ENCODE data around the gene SUSD3.

The SUSD3 gene

DNA sequence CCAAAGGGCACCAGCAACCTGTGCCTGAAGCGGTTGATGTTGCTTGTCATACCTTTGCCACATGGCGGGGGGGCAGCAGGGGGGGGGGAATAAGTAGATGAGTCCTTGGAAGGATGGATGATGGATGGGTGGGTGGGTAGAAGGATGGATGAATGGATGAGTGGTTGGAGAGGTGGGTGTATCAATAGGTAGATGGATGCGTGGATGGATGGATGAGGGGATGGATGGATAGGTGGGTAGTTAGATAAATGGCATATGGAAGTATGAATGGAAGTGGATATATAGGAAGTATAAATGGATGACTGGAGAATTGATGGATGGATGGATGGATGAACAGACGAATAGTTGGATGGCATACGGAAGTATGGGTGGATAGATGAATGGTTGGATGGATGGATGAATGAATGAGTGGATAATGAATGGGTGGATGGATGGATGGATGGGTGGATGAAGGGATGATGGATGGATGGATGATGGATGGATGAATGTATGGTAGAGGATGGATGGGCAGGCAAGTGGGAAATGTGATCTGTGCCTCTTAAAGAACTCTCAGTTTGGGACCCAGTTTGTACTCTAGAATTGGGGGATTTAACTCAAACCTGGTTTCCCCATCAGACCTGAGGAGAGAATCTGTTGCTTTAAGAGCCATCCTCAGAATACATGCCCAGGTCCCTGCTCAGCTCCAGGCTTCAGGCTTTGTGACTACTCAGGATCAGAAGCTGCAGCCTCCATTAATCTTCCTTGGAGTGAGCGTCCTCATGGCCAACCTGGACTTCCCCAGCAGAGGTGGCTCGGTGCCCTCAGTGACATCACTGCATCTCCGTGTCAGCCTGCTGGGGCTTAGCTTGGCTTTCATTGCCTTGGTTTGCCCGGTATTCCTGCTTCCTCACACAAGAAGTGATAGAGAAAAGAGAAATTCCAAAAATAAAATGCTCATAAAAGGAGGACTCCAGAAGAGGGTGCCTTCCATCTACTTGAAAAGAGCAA is 27.6 kb upstream of the SUSD3 start:
- DNase-seq, result no peak

DNA sequence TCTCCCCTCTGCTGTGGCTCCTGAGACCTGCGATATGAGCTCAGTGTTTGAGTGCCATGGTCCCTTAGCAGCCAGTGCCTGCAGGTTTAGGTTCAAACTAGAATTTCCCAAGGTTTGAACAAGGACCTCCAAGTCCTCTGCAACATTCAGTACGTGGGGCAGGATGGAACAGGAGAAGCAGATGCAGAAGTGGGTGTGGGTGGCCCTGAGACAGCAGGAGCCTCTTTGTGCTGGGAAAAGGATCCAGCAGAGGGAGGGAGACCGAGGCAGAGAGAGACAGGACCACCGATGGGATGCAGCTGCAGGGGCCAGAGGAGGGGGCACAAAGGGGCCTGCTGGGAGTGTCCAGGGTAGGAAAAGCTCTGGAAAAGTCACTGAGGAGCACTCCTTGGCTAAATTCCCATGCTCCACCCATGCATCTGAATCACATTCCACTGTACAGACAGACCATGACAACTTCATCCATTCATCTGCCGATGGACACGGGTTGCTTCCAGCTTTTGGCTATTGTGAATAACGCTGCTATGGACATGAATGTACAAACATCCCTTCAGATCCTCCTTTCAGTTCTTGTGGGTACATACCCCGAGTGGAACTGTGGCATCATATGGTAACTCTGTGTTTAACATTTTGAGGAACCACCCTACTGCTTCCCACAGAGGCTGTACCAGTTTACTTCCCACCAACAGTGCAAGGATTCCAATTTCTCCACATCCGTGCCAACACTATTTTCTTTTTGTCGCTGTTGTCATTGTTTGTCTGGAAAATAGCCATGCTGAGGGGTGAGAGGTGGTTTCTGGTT is 26.7 kb upstream of the SUSD3 start:
- no peak for DNase-seq

DNA sequence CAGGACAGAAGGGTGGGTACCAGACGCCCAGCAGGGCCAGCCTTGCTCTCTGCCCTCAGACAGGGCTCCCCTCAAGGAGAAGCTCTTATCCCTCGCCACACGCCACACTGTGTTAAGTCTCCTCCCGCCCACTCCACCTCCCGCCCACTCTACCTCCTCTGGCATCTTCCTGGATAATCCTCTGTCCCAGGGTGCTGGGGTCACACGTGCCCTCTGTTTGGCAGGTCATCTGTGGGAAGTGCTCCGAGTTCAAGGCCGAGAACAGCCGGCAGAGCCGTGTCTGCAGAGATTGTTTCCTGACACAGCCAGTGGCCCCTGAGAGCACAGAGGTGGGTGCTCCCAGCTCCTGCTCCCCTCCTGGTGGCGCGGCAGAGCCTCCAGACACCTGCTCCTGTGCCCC is 26.0 kb upstream of the SUSD3 start:
- DNase-seq, result no peak

DNA sequence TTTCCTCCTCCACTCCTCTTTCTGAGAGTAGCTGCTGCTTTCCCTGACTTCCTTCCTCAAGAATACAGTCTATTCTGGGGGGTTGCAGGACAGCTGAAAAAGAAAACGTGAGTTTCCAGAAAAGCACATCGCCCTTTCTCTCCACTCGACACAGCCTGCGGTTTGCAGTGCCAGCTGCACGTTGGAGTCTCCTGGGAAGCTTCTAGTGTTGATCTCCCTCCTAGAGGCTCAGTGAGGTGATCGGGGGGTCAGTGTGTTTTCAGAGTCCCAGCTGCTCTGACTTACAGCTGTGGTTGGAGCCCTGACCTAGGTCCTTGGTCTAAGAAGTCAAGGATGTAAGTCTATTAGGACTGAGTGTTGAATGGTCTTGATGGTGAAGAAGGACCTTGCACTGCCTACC is 25.0 kb upstream of the SUSD3 start:
- no peak for DNase-seq

DNA sequence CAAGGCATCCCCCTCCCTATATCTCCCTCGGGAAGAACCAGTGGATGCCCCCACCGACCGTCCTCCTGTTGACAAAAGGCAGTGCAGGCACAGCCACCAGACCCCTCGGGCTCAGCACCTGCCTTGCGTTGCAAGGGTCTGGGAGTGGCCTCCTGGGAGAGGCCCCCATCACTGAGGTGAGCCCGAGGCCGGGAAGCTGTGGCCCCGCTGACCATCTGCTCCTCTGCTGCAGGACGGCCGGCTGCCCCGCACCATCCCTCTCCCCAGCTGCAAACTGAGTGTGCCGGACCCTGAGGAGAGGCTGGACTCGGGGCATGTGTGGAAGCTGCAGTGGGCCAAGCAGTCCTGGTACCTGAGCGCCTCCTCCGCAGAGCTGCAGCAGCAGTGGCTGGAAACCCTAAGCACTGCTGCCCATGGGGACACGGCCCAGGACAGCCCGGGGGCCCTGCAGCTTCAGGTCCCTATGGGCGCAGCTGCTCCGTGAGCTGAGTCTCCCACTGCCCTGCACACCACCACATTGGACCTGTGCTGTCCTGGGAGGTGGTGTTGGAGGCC is 23.3 kb upstream of the SUSD3 start:
- DNase-seq, result no peak

DNA sequence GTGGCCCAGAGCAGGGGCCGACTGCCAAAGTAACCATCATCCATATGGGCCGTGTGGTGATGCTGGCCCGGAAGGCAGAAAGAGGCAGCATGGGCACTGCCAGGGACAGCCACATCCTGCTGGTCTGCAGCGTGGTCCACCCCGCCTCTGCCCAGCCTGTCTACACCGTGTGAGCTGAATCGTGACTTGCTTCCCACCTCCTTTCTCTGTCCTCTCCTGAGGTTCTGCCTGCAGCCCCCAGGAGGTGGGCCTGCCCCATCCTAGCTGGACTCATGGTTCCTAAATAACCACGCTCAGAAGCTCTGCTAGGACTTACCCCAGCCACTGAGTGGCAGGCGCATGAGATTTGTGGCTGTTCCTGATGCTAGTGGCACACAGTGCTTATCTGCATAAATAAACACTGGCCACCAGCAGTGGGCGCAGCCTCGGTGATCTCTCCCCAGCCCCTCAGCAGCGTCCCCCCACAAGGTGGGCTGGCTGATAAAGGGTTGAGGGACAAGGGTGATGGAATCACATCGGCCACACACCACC is 22.6 kb upstream of the SUSD3 start:
- no peak for DNase-seq

DNA sequence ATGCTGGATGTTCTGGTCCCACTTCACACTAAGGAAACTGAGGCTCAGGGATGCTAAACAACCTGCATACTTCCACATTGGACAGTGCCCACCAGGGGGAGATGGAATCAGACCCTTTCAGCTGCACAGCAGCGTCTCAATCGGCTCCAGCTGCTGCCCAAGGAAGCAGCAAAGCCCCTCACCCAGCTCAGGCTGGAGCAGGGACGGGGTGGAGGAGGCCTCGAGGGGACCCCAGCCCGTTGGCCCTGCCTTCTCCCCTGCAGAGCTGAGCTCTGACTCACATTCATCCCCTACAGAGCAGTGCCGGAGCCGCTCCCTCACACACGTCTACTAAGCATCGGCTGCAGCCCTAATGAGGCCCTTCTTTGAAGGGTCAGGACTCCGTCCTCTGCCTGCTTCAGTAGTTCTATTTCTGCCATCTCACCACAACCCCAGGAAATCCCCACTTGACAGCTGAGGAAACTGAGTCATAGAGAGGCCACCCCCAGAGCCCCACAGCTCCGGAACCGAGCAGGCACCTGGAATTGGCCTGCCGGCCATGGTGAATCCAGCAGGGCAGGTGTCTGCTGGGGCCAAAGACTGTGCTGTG is 21.5 kb upstream of the SUSD3 start:
- DNase-seq, result no peak

DNA sequence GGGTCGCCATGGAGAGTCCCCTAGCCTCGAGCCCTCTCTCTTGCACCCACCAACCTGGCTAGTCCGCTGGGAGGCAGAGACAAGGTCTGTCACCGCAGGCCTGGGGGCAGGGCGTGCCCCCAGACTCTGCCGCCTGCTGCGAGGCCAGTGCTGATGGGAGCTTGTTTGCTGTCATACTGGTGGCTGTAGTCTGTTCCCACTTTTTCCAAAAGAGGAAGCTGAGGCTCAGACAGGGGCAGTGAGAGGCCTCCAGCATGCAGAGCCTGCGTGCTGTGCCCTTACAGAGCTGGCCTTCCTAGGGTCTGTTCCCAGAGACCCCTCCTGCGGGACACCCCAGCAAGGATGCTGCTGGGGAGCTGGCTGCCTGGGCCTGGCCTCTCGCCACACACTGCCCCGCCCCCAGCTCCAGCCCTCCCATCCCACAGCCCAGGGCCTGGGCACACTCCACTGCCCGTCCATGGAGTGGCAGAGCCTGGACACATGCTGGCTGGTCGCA is 21.0 kb upstream of the SUSD3 start:
- DNase-seq, result no peak

DNA sequence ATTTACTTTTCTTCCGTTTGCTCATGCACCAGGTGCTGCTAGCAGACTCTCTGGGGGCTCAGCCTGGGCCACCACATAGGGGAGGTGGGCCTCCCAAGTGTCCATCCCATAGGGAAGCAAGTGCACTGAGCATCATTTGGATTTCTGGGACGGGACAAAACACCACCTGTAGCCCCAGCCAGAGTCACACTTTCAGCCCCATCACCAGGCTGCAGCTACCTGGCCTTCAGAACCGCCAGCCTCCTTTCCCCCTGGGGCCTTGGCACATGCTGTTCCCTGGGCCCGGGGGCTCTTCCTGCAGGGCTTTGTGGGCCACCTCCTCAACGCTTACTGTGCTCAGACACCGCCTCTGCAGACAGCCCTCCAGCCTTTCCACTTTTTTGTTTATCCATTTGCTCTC is 19.6 kb upstream of the SUSD3 start:
- no peak for DNase-seq

DNA sequence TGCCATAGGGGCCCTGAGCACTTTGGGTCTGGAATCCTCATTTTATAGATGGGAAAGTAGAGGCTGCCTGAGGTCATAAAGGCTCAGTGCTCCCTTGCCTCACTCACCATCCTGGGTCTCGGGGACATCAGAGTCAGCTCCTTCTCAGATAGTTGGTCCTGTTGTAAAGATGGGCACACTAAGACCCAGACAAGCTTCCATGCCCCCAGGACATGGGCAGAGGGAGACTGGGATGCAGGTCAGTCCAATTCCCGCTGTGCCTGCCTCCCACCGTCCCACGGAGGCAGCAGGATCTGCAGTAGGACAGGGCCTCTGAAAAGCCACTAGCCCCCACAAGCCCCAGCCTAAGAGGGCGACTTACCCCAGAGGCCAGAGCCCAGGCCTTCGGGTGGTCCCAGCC is 19.0 kb upstream of the SUSD3 start:
- DNase-seq, result no peak

DNA sequence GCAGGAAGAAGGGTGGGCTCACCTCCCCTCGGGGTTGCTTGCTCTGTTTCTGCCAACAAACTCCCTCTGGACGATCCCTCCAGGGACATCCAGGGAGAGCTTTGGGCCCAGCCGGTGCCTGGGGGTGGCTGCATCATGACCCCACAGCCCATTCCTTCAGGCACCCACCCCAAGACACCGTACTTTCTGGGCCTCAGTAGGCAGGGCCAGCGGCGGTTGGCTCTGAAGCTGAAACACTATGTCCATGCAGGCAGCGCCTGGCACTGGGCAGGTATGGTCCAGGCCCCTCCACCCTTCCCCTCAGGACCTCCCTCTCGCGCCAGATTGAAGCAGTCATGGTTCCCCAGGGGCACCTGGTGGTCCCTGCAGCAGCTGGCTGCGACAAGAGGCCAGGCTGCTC is 18.5 kb upstream of the SUSD3 start:
- DNase-seq, result no peak

DNA sequence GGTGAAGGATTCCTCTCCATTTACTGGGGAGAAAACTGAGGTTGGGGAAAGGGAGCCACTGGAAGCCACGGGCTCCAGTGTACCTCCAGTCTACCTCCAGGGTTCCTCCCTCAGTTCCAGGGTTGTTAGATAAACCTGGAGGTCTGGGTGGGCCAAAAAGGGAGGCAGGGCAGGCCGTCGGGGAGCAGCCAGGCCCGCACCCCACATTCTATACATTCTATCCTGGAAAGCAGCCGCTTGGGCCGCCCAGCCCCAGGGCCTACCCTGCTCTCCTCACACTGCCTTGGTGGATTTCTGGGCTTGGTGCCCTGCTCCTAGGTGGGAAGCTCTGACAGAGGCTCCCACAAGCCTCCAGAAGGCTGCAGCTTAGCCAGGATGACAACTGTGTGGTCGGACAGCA is 18.1 kb upstream of the SUSD3 start:
- DNase-seq, result no peak

DNA sequence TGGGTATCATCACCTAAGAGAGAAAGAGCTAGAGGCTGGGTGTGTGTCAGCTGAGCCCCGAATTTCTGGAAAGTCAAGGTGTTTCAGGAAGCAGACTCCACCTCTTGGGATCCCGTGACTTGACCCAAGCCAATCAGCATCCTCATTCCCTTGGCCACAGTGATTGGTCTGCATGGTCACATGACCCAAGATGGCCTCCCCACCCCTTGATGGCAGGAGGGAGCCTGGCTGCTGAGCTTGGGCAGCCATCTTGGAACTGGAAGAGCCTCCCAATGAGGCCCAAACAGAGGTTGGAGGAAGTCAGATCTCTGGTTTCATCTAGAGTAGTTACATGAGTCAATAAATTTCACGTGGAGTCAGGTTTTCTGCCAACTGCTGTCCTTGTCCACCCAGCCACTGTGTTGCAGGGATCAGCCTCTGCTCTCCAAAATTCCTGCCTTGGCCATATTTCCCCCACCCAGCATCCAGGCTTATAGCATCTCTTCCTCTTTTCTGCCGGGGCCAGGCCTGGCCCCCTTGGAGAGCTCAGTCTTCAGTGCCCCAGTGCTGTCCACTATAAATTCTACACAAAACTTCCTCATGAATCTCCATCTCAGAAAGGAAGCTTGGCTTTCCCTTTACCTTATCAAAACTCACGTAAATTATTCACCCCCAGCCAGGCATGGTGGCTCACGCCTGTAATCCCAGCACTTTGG is 17.2 kb upstream of the SUSD3 start:
- DNase-seq, result no peak

DNA sequence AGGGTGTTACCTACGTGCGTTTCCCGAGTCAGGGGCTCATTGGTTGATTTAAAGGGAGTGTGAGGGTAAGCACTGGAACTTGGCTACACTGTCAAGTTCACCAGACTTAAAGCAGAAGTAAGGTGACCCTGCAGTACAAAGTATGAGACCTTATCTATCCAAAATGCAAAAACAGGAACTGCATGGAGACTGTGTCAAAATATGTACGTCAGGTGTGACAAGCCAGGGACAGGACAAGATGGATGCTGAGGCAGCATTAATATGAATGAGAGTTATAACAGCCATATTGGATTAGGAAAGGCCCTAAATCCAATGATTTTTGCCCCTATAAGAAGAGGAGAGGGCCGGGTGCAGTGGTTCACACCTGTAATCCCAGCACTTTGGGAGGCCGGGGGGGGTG is 15.4 kb upstream of the SUSD3 start:
- DNase-seq, result no peak

DNA sequence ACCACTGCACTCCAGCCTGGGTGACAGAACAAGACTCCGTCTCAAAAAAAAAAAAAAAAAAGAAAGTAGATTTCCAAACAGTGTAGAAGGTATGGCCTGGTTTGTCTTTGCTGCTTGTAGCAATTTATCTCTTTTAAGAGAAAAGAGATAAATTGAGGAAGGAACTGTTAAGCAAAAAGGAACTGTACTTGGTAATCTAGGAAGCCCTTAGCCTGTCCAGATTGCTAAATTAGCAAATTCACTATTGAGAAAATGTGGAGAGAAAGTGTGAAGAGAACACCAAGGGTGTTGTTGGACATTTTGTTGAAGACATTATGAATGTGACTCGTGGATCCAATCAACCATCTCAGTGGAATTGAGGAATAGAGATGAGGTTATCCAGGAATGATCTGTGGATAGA is 13.0 kb upstream of the SUSD3 start:
- no peak for DNase-seq

DNA sequence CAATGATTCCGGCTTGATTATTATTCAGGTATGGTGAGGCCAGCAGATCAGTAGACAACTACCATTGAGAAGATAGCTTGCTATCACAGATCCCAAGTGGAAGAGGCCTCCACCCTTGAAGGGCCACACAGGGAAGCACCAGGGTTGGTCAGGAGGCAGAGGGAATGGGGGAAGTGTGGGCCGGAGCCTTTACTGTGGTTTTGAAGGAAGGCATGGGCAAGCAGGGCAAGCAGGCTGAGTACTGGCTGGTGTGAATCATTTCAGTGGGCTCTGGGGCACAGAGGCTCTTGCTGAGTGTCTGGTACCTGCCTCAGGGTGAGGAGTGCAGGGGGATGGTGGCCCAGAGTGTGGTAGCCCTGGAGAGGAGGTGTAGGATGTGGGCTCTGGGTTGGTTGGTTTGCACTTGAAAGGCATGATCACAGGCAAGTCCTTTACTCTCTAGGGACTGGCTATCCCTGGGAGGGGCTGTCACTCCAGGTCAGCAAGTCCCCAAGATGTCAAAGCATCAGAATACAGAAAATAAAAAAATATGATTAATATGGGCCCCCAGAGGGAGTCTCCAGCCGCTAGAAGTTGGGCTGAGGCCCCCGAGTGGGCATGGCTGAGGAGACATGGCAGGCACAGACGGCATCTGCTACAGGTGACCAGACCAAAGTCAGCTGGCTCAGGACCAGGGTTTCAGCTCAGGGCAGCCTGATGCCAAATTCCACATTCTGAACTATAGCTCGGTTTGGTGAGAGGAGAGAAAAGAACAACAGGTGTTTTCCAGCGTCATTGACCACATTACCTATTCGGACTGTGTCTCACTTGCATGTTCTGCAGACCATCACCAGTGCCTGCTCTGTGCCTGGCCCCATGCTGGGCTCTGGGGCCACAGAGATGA is 9.7 kb upstream of the SUSD3 start:
- no peak for DNase-seq

DNA sequence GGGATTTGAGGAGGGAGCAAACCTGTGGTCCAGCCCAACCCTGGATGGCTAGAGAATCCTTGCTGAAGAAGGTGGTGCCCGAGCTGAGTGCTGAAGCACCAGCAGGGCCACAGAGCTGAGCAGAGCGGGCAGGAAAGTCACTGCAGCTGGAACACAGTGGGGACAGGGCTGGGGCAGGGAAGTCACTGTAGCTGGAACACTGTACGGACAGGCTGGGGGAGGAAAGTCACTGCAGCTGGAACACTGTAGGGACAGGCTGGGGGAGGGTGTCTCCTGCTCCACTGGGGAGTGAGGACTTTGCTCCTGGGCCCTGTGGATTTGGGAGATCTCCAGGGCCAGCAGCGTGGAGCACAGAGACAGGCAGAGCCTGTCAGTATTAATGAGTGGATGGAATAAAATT is 9.0 kb upstream of the SUSD3 start:
- DNase-seq, result no peak

DNA sequence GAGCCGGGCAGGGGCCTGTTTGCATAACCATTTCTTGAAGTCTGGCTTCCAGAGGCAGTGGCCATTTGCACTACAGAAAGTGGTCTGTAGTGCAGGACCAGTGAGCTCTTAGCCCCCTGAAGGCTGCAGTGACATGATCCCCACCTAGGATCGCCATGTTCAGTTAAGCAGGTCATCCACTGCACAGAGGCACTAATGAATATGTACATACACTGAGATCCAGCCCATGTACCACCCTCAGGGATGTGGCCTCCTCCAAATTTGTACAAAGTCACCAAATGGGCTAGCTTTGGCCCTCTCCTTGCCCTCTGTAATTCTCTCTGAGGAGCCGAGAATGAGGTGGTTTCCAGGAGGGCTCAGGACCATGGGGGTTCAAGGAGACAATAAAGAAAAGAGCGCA is 8.3 kb upstream of the SUSD3 start:
- DNase-seq, result no peak

DNA sequence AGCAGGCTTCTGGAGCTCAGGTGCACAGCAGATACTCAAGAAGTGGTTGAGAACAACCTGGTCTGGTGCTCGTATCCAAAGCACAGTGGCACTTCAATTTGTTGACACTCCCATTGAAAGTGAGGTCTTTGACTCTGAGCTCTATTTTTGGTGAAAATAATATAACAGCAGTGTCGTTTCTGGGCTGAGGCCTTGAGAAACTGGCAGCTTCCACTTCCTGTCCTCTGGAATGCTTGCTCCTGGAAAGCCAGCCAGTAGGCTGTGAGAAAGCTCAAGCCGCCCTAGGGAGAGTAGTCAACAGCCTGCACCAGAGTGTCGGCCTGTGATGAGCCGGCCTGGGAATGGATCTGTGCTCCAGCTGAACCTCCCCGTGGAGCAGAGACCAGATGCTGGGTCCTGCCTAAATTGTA is 6.8 kb upstream of the SUSD3 start:
- peak; percentile 17 for DNase-seq

DNA sequence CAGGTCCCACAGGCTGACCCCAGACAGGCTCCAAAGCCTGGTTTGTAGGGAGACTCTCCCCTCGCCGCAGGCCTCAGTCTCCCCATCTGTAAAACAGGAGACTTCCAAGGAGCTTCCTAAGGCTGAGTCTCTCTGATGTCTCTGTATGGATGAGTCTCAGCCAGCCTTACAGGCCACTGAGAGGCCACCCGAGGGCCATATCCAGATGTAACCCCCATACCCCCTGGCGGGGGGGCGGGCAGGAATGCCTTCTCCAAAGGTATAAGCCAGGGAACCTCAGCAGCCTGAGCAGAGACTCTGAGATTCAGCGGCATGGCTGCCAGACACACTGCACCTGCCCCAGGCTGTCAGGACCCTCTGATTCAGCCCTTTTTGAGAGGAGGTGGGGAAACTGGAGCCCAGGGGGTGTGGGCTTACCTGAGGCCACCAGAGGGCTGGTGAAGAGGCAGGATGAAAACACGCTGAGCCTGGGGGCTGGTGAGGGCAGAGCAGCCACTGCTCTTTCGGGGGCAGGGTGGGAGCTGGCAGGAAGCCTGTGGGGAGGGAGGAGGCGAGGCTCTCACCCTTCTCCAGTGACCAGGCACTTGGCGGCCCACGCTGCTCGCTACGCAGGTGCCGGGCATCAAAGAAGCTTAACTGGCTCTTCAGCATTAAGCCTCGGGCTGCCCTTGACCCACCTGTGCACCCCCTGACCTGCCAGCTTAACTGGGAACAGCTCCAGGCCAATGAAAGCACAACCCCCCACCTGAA is 5.5 kb upstream of the SUSD3 start:
- no peak for DNase-seq

Measured in NCI-H2029 treated with DMSO at 0.1 percent for 48 hours (cell line).